Mucosa of descending colon (tissue), 3 donors: Measurements from ENCODE around the gene GABBR2. TPM values are rescaled to one million over a fixed set of nuclear protein-coding genes. Genes with fewer than 3 reads are reported as not detected.

ENCODE experiments used
- ATAC-seq: fragments of 200-7000 bp; cut with Tn5 transposase; one replicate; pipeline ENCODE4 v1.9.1; 2020; ENCODE audit warnings: mild to moderate bottlenecking, moderate library complexity
- DNase-seq, 3 donors: peaks; one replicate each; pipeline ENCODE4 v3.0.0-alpha.2; 2020
- H3K36me3 ChIP-seq: fragments of 200-600 bp; one replicate; pipeline ENCODE4 v1.8.0; 2021; ENCODE audit warnings: low read depth, mild to moderate bottlenecking
- H3K4me1 ChIP-seq: fragments of 200-600 bp; one replicate; pipeline ENCODE4 v1.8.0; 2021; ENCODE audit warnings: low read depth, mild to moderate bottlenecking
- H3K4me3 ChIP-seq: fragments of 200-600 bp; one replicate; pipeline ENCODE4 v1.8.0; 2021; ENCODE audit warnings: mild to moderate bottlenecking
- H3K9me3 ChIP-seq: fragments of 200-600 bp; one replicate; pipeline ENCODE4 v1.8.0; 2021; ENCODE audit warnings: mild to moderate bottlenecking
- intact Hi-C, 2 donors: fragments of 100-400 bp; cut with DNase I in 1 of 2; cut with micrococcal nuclease in 1 of 2; formaldehyde crosslinking; loops; one replicate each; pipeline versions ENCODE4 v1.11.0 to v1.11.1; 2022; cut with DNase I, micrococcal nuclease
- total RNA-seq, 3 donors: library from RNA; stranded (reverse); fragmentation: NEBNext Ultra II Directional in 2 of 3; extraction: Animal tissue kit (Norgen Biotek cat#: 25700) in 2 of 3; gene quantifications; one replicate each; pipeline versions ENCODE4 v1.2.1 to v1.2.4, GENCODE V29; 2021 to 2023
- TF ChIP-seq, protein P1 (sequence below): fragments of 200-600 bp; IDR thresholded peaks from one replicate; pipeline ENCODE4 v1.8.0; 2022; ENCODE audit warnings: antibody characterized with exemption, mild to moderate bottlenecking
- donor health status: DM: no; HTN: no; CAD: no; lungs with moderate emphysema.
- donor health status: DM: no; HTN: no; CAD: no.
- donor health status: DM: no; HTN: yes; CAD: no.

Gene GABBR2
- total RNA-seq, 3 donors from 2014 or later = 0.35 TPM; not detected in 2

DNA sequence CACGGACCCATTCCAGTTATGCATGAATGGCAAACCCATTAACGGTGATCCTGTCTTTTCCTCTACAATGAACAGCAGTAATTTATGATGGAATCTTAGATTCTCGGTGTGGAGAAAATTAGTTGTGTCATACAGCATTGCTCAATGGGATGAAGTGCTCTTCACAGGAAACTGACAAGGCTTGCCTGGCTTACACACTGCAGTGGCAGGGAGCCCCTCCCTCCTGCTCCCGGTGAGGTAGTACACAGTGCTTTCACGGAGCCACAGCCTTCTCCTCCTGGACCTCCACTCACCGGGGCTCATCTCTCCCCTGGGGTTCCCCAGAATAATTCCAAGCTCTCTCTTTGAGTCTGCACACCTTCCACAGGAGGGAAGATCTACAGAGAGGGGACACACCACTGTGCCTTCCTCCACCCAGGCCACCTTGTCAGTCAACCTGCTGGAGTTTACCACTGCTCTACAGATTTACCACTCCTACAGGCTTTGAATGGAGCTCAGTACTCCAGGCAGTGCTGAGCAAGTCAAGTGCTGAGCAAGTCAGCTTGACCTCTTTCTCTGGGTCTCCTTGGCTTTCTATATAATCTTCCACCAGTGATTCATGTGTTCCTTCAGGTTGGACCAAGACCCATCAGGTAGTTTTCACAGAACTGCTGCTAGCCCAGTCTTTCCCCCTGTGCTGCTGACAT, 394.2 kb downstream of the GABBR2 start:
- Histone ChIP-seq H3K36me3 (no peaks in the 10 kb centered on the region), H3K4me1 (no peaks in the 10 kb centered on the region), H3K9me3 (no peaks in the 10 kb centered on the region), H3K4me3 (no peak overlapping the region)
- DNase-seq (no peak), ATAC-seq (no peak)
- intact Hi-C loops = no loop called here
- TF ChIP-seq, protein P1, sequence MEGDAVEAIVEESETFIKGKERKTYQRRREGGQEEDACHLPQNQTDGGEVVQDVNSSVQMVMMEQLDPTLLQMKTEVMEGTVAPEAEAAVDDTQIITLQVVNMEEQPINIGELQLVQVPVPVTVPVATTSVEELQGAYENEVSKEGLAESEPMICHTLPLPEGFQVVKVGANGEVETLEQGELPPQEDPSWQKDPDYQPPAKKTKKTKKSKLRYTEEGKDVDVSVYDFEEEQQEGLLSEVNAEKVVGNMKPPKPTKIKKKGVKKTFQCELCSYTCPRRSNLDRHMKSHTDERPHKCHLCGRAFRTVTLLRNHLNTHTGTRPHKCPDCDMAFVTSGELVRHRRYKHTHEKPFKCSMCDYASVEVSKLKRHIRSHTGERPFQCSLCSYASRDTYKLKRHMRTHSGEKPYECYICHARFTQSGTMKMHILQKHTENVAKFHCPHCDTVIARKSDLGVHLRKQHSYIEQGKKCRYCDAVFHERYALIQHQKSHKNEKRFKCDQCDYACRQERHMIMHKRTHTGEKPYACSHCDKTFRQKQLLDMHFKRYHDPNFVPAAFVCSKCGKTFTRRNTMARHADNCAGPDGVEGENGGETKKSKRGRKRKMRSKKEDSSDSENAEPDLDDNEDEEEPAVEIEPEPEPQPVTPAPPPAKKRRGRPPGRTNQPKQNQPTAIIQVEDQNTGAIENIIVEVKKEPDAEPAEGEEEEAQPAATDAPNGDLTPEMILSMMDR = no peak

DNA sequence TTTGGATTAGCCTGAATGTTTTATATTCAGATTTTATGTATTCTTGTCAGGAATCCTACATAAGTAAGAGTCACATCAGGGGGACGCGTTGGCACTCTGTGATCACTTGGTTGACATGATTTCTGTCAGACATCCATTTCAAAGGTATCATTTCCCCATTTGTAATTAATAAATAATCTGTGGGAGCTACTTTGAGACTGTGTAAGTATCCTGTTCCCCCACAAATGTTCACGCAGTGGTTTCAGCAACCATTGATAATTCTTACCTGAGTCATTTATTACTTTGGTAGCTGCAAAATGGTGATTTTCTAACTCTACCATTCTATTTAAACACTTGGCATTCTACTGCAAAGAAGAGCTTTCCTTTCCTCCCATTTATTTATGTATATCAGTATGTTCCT, 396.4 kb downstream of the GABBR2 start:
- ATAC-seq = no peak
- intact Hi-C loops = no loop called here
- no peak overlapping the region for H3K4me3 ChIP-seq

DNA sequence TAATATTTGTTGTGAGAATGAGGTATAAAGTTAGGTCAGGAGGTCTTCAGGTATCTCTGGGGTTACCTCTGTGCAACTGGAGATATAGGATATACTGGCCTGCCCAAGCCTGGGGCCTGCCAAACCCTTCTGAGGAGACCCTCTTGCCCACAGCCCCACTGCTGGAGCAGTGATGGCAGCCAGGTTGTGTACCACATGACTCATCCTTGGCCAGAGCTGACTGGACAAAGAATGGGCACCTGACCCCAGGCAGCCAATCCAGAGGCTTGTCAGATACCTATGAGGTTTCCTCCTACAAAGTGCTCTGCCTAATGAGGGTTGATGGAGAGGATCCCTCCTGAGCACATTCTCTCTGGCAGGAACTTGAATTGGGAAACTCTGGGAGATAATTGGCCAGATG, 397.2 kb downstream of the GABBR2 start:
- H3K4me1 ChIP-seq = no peaks in the 10 kb centered on the region
- H3K4me3 ChIP-seq = no peak overlapping the region
- intact Hi-C loops = no loop called here
- DNase-seq = no peak
- TF ChIP-seq, protein P1 = no peak
- no peaks in the 10 kb centered on the region for H3K9me3 ChIP-seq
- no peaks in the 10 kb centered on the region for H3K36me3 ChIP-seq
- ATAC-seq = no peak

More for the DNA sequence above, 396.4 kb downstream of the GABBR2 start:
- no peak for DNase-seq
- TF ChIP-seq, protein P1 = no peak
- no peaks in the 10 kb centered on the region for H3K4me1 ChIP-seq
- no peaks in the 10 kb centered on the region for H3K36me3 ChIP-seq
- H3K9me3 ChIP-seq = no peaks in the 10 kb centered on the region

DNA sequence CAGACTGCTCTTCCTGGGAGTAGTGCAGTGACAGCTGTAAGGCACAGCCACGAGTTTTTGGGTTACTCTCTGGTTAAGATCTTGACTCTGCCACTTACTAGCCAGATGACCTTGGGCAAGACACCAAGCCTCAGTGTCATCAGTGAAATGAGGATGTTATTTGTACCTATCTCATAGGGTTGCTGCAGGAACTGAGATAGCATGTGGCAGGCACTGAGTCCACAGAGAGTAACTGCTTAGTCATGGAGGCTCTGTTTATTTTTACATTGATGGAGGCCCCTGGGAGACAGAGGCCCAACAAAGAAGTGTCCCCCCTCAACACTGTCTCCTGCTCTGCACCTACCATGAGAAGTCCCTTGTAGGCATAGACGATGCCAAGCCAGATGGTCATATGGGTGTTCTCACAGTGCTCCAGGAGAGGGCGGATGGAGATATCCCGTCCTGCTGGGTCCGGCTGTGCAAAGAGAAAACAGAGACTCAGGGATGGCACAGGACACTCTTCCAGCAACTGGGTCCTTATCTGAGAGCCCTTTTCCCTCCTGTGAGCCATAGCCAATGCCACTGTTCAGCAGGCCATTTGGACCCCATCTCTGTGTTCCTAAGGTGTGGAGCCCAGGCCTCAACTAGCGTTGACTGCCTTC, 397.9 kb downstream of the GABBR2 start:
- DNase-seq (no peak), ATAC-seq (no peak)
- Histone ChIP-seq H3K4me1 (no peaks in the 10 kb centered on the region), H3K9me3 (no peaks in the 10 kb centered on the region), H3K4me3 (no peak overlapping the region), H3K36me3 (no peaks in the 10 kb centered on the region)
- TF ChIP-seq, protein P1 = no peak
- intact Hi-C loops = no loop called here

DNA sequence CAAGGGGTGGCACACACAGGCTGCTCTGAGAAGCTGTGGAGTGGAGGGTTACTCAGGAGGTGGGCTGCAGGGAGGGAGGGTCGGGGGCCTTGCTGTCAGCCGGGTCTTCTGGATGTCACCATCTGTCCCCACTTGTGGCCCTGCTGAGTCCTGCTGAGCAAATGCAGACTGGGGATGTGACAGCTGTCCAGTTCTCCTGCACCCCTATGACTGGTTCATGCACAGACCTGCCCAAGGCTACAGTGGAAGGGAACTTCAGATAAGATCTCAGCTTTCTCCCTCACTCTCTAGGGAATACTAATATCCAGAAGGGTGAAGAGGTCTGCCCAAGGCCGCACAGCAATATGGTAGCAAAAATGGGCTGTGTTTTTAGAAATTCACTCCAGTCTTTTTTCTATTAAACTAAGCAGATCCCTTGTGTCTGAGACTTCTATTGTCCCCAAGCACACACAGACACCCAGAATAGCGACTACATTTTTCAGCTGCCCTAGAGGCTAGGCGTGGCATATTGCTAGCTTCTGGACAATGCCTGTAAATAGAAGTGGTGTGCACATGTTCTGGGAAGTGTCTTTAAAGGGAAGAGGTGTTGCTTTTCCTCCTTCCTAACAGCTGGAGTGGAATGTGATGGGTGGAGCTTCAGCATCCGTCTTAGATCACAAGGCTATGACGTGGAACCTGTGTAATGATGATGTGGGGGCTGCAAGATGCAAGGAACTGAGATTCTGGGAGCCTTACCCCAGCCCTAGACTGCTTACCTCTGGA, 402.2 kb downstream of the GABBR2 start:
- Histone ChIP-seq H3K9me3 (no peaks in the 10 kb centered on the region), H3K36me3 (no peaks in the 10 kb centered on the region), H3K4me3 (no peak overlapping the region), H3K4me1 (no peaks in the 10 kb centered on the region)
- TF ChIP-seq, protein P1 = no peak
- intact Hi-C loops = no loop called here
- no peak for ATAC-seq
- DNase-seq = no peak
